GM06990 (cell line): ENCODE data around the gene DMAC2L.

Experiments used
- DNase-seq: peaks from one replicate; pipeline ENCODE4 v3.0.0-alpha.2; 2011; ENCODE audit not compliant: insufficient read length; ENCODE audit errors: extremely low read depth
- H3K27me3 ChIP-seq: replicated peaks from 2 replicates; pipeline ENCODE4 v1.6.0; 2011; ENCODE audit warnings: low read length; ENCODE audit not compliant: control insufficient read depth, insufficient read depth
- H3K36me3 ChIP-seq: 2 replicates; pipeline ENCODE4 v1.5.1; 2011; ENCODE audit warnings: low read length; ENCODE audit not compliant: control insufficient read depth, insufficient read depth
- H3K4me3 ChIP-seq: replicated peaks from 2 replicates; pipeline ENCODE4 v1.5.1; 2011; ENCODE audit warnings: low read depth, mild to moderate bottlenecking, control low read depth, low read length
- TF ChIP-seq, protein P1 (sequence below): IDR thresholded peaks from 2 replicates; pipeline ENCODE4 v1.5.1; 2011; ENCODE audit warnings: low read length, control low read depth, mild to moderate bottlenecking, inconsistent platforms; ENCODE audit not compliant: insufficient read depth, poor library complexity, severe bottlenecking

Gene DMAC2L

DNA sequence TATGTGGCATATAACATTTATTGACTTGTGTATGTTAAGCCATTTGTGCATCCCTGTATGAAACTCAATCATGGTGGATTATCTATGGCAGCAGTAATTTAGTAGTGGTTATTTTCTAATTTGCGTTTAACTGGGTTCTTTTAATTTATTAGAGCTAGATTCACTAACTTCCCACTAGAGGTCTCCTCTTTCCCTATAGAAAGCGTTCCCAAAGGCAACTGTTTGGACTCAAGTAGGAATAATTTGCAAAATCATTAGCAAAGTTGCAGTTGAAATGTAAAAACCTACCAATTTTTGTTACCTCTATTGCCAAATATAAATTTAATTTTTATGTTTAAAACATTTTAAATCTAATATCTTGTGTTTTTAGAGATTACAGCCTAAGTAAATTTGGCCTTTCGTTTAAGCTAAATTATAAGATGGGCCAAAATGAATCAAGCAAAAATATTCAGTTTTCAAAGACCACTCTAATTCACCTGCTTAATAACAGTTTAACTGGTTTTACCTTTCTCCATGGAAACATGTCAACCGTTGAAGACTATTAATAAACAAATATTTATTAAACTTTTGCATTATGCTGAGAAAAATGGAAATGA is 6.0 kb downstream of the DMAC2L start:
- H3K27me3 ChIP-seq = no peaks in the 10 kb centered on the region
- TF ChIP-seq, protein P1, sequence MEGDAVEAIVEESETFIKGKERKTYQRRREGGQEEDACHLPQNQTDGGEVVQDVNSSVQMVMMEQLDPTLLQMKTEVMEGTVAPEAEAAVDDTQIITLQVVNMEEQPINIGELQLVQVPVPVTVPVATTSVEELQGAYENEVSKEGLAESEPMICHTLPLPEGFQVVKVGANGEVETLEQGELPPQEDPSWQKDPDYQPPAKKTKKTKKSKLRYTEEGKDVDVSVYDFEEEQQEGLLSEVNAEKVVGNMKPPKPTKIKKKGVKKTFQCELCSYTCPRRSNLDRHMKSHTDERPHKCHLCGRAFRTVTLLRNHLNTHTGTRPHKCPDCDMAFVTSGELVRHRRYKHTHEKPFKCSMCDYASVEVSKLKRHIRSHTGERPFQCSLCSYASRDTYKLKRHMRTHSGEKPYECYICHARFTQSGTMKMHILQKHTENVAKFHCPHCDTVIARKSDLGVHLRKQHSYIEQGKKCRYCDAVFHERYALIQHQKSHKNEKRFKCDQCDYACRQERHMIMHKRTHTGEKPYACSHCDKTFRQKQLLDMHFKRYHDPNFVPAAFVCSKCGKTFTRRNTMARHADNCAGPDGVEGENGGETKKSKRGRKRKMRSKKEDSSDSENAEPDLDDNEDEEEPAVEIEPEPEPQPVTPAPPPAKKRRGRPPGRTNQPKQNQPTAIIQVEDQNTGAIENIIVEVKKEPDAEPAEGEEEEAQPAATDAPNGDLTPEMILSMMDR = peak; percentile 53
- no peak for DNase-seq
- no peak overlapping the region for H3K4me3 ChIP-seq
- no peaks in the 10 kb centered on the region; the same call in 1 of the 2 replicates for H3K36me3 ChIP-seq

DNA sequence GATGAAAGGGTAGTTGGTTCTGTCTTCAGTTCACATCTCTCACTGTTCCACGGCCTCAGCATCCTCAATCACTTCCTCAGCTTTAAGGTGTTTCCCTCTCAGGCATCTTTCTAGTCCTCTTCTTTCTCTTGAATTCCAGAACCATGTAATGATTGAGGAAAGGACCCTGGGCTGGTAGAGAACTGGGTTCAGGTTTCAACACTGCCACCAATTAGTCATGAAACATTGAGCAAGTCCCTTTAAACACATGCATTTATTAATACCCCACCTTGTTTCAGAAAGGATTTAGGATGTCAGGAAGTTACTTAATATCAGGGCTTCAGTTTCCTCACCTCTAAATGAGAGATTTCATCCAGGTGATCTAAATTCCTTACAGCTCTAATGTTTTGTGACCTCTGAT is 7.2 kb downstream of the DMAC2L start:
- Histone ChIP-seq H3K4me3 (no peak overlapping the region), H3K36me3 (no peaks in the 10 kb centered on the region; the same call in 1 of the 2 replicates), H3K27me3 (no peaks in the 10 kb centered on the region)
- no peak for DNase-seq
- TF ChIP-seq, protein P1 = no peak

DNA sequence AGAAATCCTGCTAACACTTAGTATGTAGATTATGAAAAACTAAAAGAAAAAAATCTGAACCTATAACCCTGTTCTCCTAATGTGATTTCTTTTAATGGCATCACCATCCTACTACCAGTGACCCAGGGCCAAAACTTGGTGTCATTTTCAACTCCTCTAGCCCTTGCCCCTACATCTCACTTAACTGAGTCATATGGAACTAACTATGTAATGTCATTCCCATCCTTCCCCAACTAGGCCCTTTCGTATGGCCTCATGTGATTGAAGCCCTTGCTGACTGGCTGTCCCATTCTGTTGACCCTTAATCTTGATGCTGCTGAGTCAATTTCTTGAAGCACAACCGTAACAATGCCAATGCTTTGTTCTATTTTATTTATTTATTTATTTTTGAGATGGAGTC is 7.6 kb downstream of the DMAC2L start:
- Histone ChIP-seq H3K36me3 (no peaks in the 10 kb centered on the region), H3K27me3 (no peaks in the 10 kb centered on the region), H3K4me3 (no peak overlapping the region)
- TF ChIP-seq, protein P1 = no peak
- DNase-seq = no peak

DNA sequence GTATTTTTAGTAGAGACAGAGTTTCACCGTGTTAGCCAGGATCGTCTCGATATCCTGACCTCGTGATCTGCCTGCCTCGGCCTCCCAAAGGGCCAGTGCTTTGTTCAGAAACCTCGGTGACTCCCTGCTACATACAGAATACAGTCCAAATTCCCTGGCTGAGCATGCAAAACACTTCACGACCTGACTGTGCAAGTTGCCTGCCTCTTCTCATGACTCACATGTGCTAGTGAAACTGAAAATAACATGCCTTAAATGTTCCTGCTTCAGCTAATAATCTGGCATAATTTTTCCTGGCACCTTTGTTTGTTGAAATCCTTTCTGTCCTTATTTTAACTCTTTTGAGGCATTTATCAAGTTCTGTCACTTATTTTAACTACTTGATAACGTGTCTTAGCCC is 8.2 kb downstream of the DMAC2L start:
- no peak for DNase-seq

DNA sequence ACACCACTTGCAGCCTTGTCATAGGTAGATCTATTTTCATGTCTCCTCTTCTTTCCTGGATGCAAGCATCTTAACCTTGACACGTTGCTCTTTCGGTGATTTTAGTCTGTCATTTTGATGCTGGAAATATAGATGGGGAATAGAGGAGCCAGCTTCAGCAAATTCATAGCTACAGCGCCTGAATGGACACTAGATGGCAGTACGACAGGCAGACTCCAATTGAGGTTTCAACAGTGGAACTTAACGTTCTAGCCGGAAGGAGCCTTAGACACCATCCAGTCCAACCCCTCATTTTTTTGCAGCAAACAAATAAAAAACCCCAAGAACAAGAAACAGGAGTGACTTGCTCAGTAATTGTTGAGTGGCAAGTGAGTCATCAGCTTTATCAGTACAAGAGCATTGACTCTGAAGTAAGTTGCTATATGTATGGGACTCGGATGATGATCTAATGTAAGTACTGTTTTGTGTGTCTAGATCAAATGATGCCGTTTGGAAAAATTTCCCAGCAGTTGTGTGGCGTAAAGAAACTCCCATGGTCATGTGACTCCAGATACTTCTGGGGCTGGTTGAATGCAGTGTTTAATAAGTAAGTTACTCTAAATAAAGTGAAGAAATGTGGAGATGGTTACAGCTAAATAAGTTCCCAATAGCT is 9.0 kb downstream of the DMAC2L start:
- Histone ChIP-seq H3K36me3 (no peaks in the 10 kb centered on the region), H3K4me3 (peak overlapping the region; percentile 21), H3K27me3 (no peaks in the 10 kb centered on the region)
- DNase-seq = peak; percentile 54
- TF ChIP-seq, protein P1 = peak; percentile 87

More for the DNA sequence above, 8.2 kb downstream of the DMAC2L start:
- no peaks in the 10 kb centered on the region for H3K36me3 ChIP-seq
- H3K27me3 ChIP-seq = no peaks in the 10 kb centered on the region
- TF ChIP-seq, protein P1 = no peak
- H3K4me3 ChIP-seq = peak overlapping the region; percentile 20
